Measurements from ENCODE around the gene MAGEA2B.
"Not testable (repeated sequence)": the region's sequence is repeated elsewhere in the genome, so short reads cannot be mapped to it uniquely, and the experiment has no call there.

Gene MAGEA2B

DNA sequence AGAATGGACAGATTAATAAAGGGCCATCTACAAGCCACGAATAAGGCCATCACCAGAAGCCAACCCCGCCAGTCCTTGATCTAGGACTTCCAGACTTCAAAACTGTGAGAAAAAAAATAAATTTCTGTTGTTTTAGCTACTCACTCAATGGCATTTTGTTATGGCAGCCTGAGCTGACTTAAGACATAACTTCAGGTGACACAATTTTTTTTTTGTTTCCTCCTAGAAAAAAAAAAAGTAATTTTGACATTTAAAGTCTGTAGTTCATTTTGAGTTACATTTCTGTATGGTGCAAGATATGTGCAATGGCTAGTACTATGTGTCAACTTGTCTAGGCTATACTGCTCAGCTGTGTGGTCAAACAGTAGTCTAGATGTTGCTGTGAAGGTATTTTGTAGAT lies 44.5 kb downstream of the MAGEA2B start, which contains the start of gene CSAG3:
Gene CSAG3 (plus strand): TSS at position 301 of the 400 bp plus-strand sequence.
- not testable (repeated sequence) for DNase-seq (ENCODE audit: low spot score)

DNA sequence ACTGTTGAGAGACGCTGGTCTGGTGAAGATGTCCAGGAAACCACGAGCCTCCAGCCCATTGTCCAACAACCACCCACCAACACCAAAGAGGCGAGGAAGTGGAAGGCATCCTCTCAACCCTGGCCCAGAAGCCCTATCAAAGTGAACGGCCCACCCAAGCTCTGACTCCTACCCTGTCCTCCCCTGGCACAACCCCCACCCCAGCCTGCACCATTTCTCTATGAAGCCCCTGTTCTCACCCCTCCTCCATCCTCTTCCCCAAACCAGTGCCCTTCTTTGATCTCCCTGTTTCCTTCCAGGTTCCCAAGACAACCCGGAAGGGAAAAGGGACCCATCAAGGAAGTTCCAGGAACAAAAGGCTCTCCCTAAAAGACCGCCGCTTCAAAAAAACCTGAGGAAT lies 45.1 kb downstream of the MAGEA2B start:
- DNase-seq (ENCODE audit: low spot score): not testable (repeated sequence)

DNA sequence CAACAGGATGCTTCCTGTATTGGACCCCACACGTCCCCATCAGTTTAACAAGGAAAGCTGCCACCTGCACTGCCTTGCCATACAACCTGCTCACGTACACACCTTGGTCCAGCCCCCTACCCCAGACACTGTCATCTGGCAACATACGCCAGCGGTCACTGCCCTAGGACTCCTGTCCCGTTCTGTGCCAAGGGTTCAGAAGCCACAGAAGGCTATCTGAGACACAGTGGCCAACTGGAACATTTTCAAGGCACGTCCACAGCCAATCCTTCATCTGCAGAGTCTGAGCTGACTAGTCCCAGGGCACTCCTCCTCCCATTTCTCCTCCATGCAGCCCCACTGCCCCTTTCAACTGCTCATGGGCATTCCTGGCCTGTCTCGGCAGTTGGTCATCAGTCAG lies 47.2 kb downstream of the MAGEA2B start:
- DNase-seq (ENCODE audit: low spot score): not testable (repeated sequence)

DNA sequence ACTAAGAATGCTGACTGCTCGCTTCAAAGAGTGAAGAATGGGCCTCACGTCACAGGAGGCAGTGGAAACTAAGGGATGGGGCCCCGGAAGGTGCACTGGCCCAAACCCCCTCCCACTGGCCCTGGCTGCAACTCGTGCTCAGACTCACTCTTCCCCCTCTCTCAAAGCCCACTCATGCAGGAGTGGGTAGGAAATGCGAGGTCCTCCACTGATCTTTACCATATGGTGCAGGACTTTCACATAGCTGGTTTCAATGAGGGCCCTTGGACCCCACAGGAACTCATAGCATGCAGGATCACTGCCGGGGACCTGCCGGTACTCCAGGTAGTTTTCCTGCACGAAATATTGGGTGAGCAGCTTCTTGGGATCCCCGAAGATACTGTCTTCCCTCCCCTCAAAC lies 52.1 kb downstream of the MAGEA2B start:
- DNase-seq (ENCODE audit: low spot score): not testable (repeated sequence)
